ENCODE measurements around the gene JSRP1. TPM values are rescaled to one million over a fixed set of nuclear protein-coding genes. Genes with fewer than 3 reads are reported as not detected.
A peak's percentile ranks its signal among the peaks of the same experiment; 100 is the strongest.

JSRP1 gene
- total RNA-seq, 1 donor = 0.27 TPM

- TF ChIP-seq CTCF (IDR thresholded peaks at IDR 0.05; ENCODE audit: insufficient read depth, low read length) = no peak
- DNase-seq (ENCODE audit: low read depth) = no peak
- no peak overlapping the region for H3K4me3 ChIP-seq (ENCODE audit: low read depth, low read length)
Measured at GRCh38 chr19:2243274-2244124, 12.7 kb downstream of the JSRP1 start.

- no peak overlapping the region for H3K4me3 ChIP-seq (ENCODE audit: low read depth, low read length)
- no peak for TF ChIP-seq CTCF (IDR thresholded peaks at IDR 0.05; ENCODE audit: insufficient read depth, low read length)
- DNase-seq (ENCODE audit: low read depth) = no peak
Measured at GRCh38 chr19:2242816-2243215, 13.4 kb downstream of the JSRP1 start.

- no peak for TF ChIP-seq CTCF (IDR thresholded peaks at IDR 0.05; ENCODE audit: insufficient read depth, low read length)
- H3K4me3 ChIP-seq (ENCODE audit: low read depth, low read length) = no peak overlapping the region
- DNase-seq (ENCODE audit: low read depth) = no peak
Measured at GRCh38 chr19:2242092-2242537, 14.1 kb downstream of the JSRP1 start.

- no peak for DNase-seq (ENCODE audit: low read depth)
- H3K4me3 ChIP-seq (ENCODE audit: low read depth, low read length) = peak overlapping the region; percentile 69
- no peak for TF ChIP-seq CTCF (IDR thresholded peaks at IDR 0.05; ENCODE audit: insufficient read depth, low read length)
Measured at GRCh38 chr19:2240881-2241760, 15.1 kb downstream of the JSRP1 start.

- DNase-seq (ENCODE audit: low read depth) = peak; percentile 39
- H3K4me3 ChIP-seq (ENCODE audit: low read depth, low read length) = peak overlapping the region; percentile 69
- TF ChIP-seq CTCF (IDR thresholded peaks at IDR 0.05; ENCODE audit: insufficient read depth, low read length) = no peak
Measured at GRCh38 chr19:2239771-2240770, 16.1 kb downstream of the JSRP1 start.

- H3K4me3 ChIP-seq (ENCODE audit: low read depth, low read length) = peak overlapping the region; percentile 69
- no peak for DNase-seq (ENCODE audit: low read depth)
- no peak for TF ChIP-seq CTCF (IDR thresholded peaks at IDR 0.05; ENCODE audit: insufficient read depth, low read length)
Measured at GRCh38 chr19:2239173-2239572, 17.0 kb downstream of the JSRP1 start.
